ENCODE results near the gene IGSF8.
"Not testable (repeated sequence)": the region's sequence is repeated elsewhere in the genome, so short reads cannot be mapped to it uniquely, and the experiment has no call there.

IGSF8 gene

DNA sequence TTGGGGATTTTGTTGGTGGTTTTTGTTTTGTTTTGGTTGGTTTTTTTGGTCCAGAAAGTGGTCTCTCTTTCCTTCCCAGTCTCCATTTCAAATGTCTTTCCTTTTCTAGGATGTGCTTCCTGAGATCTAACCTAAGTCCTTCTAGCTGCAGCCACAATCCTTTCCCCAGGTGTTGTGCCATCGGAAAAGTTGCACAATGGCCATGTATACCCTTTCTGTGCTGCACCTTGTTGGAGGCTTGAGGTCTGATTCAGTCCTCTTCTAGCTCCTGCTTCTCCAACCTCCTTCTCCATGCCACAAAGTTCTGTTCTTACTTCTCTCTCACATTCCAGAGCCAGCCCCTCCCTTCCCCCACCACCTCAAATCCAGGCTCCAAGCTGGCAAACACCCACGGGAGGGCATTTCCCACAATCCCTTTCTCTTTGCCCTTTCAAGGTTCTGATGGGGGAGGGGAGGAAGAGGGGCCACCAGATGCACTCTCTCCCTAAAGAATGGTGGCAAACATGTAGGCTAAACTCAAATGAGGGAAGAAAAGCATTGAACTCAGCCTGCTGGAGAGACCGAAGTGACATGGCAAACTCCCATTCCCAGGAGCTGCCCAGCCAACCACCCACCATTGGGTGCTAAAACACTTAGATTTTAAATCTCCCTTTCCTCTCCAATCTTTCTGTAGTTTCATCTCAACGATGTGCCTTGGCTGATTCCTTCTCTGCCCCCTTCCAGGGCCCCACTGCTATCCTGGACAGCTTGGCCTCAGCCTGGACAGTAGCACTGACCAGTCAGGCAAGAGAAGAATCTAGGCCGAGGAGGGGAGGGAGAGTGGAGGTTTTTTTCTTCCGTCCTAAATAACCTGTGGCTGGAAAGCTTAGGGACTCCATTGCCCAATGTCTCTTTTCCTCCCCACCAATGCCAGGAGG, 31.3 kb downstream of the IGSF8 start:
- no peak for DNase-seq (ENCODE audit: low read depth)

DNA sequence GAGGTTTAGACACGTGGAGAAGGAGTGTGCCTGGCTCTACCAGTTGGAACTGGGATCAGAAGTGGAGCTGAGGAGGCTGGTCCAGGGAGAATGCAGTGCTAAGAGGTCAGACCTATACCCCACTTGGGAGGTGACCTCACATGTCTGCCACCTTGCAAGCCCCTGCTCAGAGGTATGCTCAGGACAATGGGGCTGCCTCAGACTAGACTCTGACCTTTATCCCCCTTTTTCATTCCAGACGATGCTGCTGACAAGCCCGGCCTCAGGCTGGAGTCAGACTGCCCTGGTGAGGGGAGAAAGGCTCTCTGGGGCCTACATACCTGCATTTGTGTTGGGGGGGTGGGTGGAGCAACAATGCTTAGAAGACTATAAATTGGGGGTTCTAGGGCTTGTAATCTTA, 33.7 kb downstream of the IGSF8 start:
- no peak for DNase-seq (ENCODE audit: low read depth)

DNA sequence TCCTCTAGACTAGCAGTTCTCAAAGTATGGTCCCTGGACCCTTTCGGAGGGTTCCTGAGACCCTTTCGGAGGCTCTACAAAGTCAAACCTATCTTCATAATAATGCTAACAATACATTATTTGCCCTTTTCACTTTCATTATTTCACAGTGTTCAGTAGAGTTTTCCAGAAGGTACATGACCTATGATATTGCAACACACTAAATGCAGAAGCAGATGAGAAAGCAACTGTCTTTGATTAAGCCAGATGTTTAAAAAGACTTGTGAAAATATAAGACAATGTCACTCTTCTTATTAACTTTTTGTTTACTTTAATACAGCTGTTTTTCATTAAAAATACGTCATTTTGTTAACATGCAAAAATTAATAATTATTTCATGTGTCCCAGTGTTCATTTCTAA, 34.3 kb downstream of the IGSF8 start:
- no peak for DNase-seq (ENCODE audit: low read depth)

DNA sequence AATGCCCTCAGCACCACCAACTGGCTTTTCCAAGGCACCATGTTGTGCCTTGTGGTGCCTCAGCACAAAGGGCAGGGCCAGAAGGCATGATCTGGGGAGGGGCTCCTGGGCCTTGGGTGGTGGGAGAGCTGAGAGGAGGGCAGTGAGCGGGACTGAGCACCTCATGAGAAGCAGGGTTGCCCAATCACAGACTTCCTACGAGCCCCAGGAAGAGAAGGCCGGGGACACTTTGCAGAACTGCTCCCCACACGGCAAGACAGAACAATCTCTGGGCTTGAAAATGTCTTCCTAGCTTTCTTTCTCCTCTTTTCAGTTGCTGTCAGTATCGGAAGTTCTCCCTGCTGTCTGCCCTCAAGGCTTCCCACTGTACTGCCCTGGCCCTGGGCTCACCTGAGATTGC, 35.2 kb downstream of the IGSF8 start:
- no peak for DNase-seq (ENCODE audit: low read depth)

GRCh38 chr1:160062230-160062532, 36.2 kb downstream of the IGSF8 start:
- no peak for DNase-seq (ENCODE audit: low read depth)

DNA sequence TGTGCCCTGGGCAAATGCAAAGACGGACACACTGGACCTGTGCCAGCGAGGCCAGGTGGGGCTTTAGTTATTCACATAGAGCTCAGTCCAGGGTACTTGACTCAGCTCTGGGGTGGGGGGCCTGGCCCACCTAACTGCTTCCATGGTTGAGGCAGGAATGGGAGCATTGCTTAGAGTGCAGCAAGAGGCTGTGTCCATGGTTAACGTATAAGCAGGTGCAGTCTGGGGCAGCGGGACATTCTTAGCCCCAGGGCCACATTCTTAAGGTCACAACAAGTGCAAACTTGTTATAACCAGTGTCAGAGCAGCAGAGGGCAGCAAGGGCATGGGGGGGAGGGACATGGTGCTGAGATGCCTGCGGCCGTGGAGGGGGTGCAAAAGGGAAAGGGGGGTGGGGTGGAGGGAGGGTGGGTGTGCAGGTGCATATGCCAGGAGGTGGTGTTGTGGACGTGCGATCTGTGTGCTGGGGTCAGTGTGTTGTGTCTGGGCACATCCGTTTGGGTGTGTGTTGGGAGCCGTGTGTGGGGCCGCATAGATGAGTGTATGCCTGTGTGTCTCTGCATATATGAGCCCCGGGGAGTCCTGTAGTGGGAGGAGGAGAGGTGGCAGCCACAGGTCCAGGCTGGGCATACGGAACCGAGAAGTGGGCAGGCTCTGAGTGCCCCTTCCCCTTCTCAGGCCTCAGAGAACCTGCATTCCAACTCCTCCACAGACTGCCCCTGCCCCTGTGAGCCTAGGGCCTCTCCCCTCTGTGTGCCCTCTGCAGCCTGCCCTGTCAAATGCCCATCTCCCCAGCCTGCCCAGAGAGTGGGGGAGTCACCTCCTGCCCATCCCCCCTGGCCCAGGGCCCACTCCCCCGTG, 36.8 kb downstream of the IGSF8 start:
- no peak for DNase-seq (ENCODE audit: low read depth)

- DNase-seq (ENCODE audit: low read depth) = no peak
Measured at GRCh38 chr1:160058087-160058486, 40.3 kb downstream of the IGSF8 start.

DNA sequence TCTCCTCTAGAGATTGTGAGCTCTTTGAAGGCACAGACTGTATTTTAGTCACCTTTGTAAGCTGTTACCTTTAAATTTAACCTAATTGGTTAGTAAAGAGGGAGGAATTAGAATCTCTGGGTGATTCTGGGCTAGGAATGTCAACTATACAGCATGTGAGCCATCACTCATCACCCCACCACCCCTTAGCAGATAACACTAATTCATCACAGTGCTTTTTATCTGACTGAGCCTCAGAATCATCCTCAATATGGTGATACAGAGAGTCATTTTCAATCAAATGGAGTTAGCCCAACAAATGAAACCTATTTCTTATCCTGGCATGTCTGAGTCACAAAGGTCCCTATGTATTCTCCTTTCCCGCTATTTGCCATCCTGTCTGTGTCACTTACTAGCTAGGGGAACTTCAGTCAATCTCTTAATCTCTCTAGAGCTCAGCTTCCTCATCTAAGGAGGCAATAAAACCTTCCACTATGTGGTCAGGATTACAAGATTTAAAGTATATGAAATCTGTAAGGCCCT, 41.7 kb downstream of the IGSF8 start:
- DNase-seq (ENCODE audit: low read depth) = no peak

DNA sequence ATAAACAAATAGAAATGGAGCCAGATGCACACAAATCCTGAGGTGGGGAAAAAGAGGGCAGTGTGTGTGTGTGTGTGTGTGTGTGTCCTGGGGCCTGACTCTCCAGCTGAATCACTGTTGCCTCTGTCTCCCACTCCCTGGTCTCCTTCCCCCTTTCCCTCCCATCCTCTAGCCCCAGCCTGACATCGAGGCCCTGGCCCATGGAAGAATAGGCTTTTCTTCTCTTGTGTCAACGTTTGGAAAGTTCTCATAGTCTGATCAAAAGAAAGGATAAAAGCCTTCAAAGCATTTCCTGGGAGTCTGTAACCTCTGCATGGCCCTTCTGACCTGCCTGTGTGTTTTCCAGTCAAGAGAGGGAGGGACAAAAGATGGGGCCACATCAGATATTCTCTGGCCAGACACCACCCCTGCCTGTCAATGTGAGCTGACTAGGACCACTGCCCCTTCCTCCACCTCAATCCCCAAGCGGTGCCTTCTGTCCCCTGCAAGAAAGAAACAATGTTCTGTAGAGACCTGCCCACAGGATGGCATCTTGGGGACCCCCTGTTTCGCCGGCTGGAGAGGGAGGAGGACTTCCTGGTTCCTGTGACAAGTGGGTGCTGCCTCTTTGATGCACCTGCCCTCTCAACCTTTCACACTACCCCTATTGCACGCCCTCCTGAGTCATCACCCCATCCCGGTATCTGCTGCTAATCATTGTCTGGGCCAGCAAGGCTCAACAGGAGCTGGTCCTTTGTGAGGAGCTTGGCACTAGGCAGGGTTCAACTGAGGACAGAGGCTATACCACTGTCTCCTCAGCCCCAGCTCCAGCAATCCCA, 44.7 kb downstream of the IGSF8 start:
- no peak for DNase-seq (ENCODE audit: low read depth)

DNA sequence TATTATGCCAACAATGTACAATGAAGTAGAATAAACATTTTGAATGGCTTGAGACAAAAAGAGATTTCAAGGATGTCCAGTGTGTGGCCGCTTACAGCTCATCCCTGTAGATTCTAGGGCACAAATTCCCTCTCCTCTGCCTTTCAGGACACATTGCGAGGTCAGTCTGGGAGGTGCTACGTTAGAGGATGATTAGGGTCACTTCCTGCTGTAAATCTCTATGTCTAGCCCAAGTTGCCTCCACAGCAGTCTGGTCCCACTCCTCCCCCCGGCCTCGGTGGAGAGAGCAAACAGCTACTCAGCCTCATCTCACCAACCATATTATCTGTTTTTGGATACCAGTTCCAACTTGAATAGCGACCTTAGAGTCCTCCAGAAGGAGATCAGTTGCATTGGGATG, 45.5 kb downstream of the IGSF8 start:
- no peak for DNase-seq (ENCODE audit: low read depth)

GRCh38 chr1:160050619-160051018, 47.8 kb downstream of the IGSF8 start:
- DNase-seq (ENCODE audit: low read depth) = no peak

GRCh38 chr1:160050182-160050581, 48.2 kb downstream of the IGSF8 start:
- not testable (repeated sequence) for DNase-seq (ENCODE audit: low read depth)

DNA sequence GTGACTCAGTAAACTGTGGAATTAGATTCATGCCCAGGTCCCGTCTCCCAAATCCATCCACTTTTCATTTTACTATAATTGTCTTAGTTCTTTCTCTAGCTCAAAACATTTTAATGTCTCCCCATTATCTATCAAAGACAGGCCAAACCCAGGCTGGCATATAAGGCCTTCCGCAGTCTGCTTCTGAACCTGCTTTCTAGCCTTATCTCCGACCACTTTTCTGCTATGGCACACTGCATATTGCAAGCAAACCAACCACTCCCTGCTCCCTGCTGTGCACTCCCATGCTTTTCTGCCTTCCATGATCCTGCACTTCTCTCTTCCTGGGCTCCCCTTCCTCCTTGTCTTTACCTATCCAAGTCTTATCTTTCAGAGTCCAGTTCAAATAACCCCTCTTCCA, 49.3 kb downstream of the IGSF8 start:
- DNase-seq (ENCODE audit: low read depth) = no peak

- DNase-seq (ENCODE audit: low read depth) = no peak
Measured at GRCh38 chr1:160048335-160048734, 50.1 kb downstream of the IGSF8 start.

- no peak for DNase-seq (ENCODE audit: low read depth)
Measured at GRCh38 chr1:160047111-160047991, 51.1 kb downstream of the IGSF8 start.

DNA sequence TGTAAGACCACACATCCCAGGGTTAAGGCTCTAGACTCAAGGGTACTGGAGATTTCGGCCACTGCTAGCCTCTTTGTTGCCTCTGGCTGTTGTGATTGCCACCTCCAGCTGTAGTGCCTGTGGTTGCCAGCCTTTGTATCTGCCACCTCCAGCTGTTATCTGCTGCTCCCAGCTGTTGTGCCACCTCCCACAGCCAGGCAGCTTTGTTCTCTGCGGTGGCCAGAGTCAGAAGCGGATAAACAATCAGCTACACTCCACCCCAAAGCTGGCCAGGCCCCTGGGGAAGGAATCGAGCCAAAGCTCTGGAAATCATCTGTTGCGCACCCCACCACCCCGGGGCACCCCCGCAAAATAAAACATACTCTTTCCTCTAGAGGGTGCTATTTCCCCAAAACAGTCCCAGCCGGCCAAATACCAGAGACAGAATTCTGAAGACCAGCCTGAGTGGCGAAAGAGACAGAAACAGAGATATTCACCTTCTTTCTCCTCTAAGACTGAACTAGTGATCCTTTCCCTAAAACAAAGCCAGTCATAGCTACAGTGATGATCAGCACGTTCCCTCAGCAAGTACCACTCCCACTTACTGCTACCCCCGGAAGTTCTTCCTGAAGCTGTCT, 51.8 kb downstream of the IGSF8 start:
- DNase-seq (ENCODE audit: low read depth) = no peak

- DNase-seq (ENCODE audit: low read depth) = no peak
Measured at GRCh38 chr1:160045653-160046052, 52.8 kb downstream of the IGSF8 start.

DNA sequence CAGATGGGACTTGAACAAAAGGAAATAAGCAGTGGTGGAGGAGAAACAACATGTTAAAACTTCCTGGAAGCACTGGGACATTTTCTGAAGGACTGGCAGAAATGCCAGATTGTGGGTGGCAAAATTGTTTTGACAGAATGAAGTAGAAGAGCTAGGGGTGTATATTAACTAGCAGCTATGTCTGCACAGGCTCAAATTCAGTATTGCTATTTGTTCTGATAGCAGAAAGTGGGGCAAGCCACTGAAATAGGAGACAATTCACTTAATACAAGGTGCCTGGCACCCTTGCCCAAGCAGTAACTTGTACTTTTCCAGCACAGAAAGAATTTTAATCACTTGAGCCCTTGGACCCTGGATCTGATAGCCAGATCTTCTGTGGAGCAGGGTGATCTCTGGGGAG, 54.9 kb downstream of the IGSF8 start:
- DNase-seq (ENCODE audit: low read depth) = no peak
